Measurements from ENCODE around the gene RASAL3. TPM values are rescaled to one million over a fixed set of nuclear protein-coding genes. Genes with fewer than 3 reads are reported as not detected.

Gene RASAL3
- total and polyA plus RNA-seq, 2 of the 4 experiments (the other 2 are of a cell fraction) = 0.07 TPM; not detected in 1

- Histone ChIP-seq H3K9me3 (ENCODE audit: control insufficient read depth, insufficient read depth, low read length) (no peaks in the 10 kb centered on the region), H3K9me1 (ENCODE audit: insufficient read depth, low read length) (no peaks in the 10 kb centered on the region), H2AK9ac (replicated peaks; ENCODE audit: low read depth, low read length, poor library complexity) (no peak overlapping the region), H3K4me2 (ENCODE audit: low read depth, low read length) (no peak overlapping the region), H4K8ac (ENCODE audit: low read depth in 2 of 2, low read length in 2 of 2) (no peak overlapping the region), H3K9ac (ENCODE audit: low read depth, low read length) (no peak overlapping the region), H4K20me1 (ENCODE audit: insufficient read depth, low read length) (no peaks in the 10 kb centered on the region), H4K5ac (ENCODE audit: low read depth, low read length) (no peak overlapping the region), H2BK120ac (ENCODE audit: low read depth, low read length) (no peak overlapping the region), H3K56ac (ENCODE audit: extremely low read depth, insufficient read depth, low read length) (no peak overlapping the region), H2BK5ac (ENCODE audit: low read depth, low read length, poor library complexity, severe bottlenecking) (no peak overlapping the region), H2AK5ac (ENCODE audit: low read depth, low read length) (no peak overlapping the region), H3K4me1 (ENCODE audit: control insufficient read depth, insufficient read depth, low read length) (peaks cover 13% of the 10 kb centered on the region), H3K23ac (ENCODE audit: low read depth, low read length) (no peak overlapping the region), H3K27me3 (ENCODE audit: control insufficient read depth, insufficient read depth, low read length) (no peaks in the 10 kb centered on the region), H3K4me3 (ENCODE audit: insufficient read depth, low read depth, low read length) (no peak overlapping the region), H3K4ac (ENCODE audit: low read depth, low read length) (no peak overlapping the region), H4K91ac (ENCODE audit: insufficient read depth, low read depth, low read length) (no peak overlapping the region), H3K36me3 (ENCODE audit: control insufficient read depth, insufficient read depth, low read length) (no peaks in the 10 kb centered on the region), H3K79me1 (ENCODE audit: low read depth in 1 of 2, low read length in 2 of 2) (no peaks in the 10 kb centered on the region; a peak in 1 of 4 replicates), H2BK20ac (ENCODE audit: low read depth, low read length) (no peak overlapping the region), H3K14ac (replicated peaks; ENCODE audit: low read depth, low read length) (no peak overlapping the region), H3K18ac (ENCODE audit: low read depth, low read length) (no peak overlapping the region), H2BK15ac (ENCODE audit: low read depth, low read length) (no peak overlapping the region), H2AFZ (replicated peaks; ENCODE audit: low read length, poor library complexity) (no peak overlapping the region), H3K27ac (ENCODE audit: insufficient read depth, low read length) (no peak overlapping the region)
- DNase-seq (no peak), ATAC-seq (ENCODE audit: low read depth) (no peak)
- WGBS, 2 experiments (ENCODE audit: extremely low coverage in 2 of 2, insufficient read length in 1 of 2) = 80% methylated on average over 13 of the region's 25 CpGs; no CpG with 5 or more reads in 1 of the 2 experiments
- CTCF ChIA-PET = no interaction called here
- intact Hi-C loops (cut with micrococcal nuclease) (loop anchor here (5.0 kb wide), 1 partner anchor 347 kb away; no protein-coding TSS in a partner anchor), dilution Hi-C loops (cut with HindIII; ENCODE audit: low sequenced_read_pairs, unreplicated experiment) (no loop called here), in situ Hi-C loops (cut with MboI; ENCODE audit: low sequenced_read_pairs) (loop anchor here (25.0 kb wide), 1 partner anchor 877 kb away; the partner anchor contains the start of gene NDUFB7)
- POLR2A ChIA-PET (ENCODE audit: unreplicated experiment) = no interaction called here
- BruUV-seq (replicated peaks) = no TSS peak
- no peak for TF ChIP-seq NFE2L2 (IDR thresholded peaks at IDR 0.05; ENCODE audit: low read depth, low read length)
- TF ChIP-seq CTCF (conservative IDR thresholded peaks at IDR 0.05; ENCODE audit: low read depth, low read length) = no peak
- no peak for TF ChIP-seq CHD1 (IDR thresholded peaks at IDR 0.05; ENCODE audit: low read depth, low read length)
- TF ChIP-seq POLR2A (IDR thresholded peaks at IDR 0.05; ENCODE audit: low read depth, low read length) = no peak
- TF ChIP-seq SMC3 (IDR thresholded peaks at IDR 0.05; ENCODE audit: low read depth, low read length) = no peak
- no peak for TF ChIP-seq MAZ (IDR thresholded peaks at IDR 0.05; ENCODE audit: borderline replicate concordance, low read depth, low read length)
- no peak for TF ChIP-seq FOS (IDR thresholded peaks at IDR 0.05; ENCODE audit: low read depth, low read length)
- TF ChIP-seq ELK1 (IDR thresholded peaks at IDR 0.05; ENCODE audit: borderline replicate concordance, low read depth, low read length) = no peak
- no peak for TF ChIP-seq RAD21 (IDR thresholded peaks at IDR 0.05; ENCODE audit: low read length)
- TF ChIP-seq MAFK (IDR thresholded peaks at IDR 0.05; ENCODE audit: low read depth, low read length) = no peak
- TF ChIP-seq MXI1 (IDR thresholded peaks at IDR 0.05; ENCODE audit: borderline replicate concordance, low read depth, low read length) = no peak
These were observed 25.1 kb downstream of the RASAL3 start for GRCh38 chr19:15439078-15439799.
